Measurements from ENCODE around the gene DUSP23. TPM values are rescaled to one million over a fixed set of nuclear protein-coding genes. Genes with fewer than 3 reads are reported as not detected.
A peak's percentile ranks its signal among the peaks of the same experiment; 100 is the strongest.

Gene DUSP23
- 30.9 and 33.0 TPM in 2 replicates for total RNA-seq

DNA sequence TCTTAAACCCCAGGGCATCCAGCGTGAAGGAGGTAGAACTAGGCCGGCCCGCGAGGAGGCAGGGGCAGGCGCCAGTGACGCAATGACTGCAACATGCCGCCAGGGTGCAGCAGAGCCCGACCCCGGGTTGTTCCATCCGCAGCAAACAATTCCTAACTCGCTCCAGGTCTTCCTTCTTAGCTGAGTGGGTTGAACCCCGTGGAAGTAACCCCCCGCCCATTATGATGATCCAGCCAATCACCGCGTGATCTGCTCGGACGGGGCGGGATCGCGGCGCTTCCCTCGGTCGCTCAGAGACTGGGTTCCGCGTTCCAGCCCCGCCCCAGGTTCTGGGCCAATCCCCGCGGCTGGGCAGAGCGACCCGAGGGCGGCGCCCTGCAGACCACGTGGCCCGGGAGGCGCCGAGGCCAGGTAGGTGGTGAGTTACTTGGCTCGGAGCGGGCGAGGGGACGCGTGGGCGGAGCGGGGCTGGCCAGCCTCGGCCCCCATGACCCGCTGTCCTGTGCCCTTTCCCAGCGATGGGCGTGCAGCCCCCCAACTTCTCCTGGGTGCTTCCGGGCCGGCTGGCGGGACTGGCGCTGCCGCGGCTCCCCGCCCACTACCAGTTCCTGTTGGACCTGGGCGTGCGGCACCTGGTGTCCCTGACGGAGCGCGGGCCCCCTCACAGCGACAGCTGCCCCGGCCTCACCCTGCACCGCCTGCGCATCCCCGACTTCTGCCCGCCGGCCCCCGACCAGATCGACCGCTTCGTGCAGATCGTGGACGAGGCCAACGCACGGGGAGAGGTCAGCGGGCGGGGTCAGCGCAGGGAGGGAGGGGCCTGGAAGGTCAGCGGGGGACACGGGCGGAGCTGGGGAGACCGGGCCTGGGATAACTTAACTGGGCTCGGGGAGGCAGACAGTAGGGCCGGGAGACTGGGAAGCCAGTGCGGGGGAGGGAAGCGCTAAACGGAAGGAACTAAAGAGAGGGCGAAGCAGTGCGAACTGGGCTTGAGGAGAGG is at the start of gene DUSP23:
TSS of gene DUSP23 (plus strand) at position 380 of the 1,000 bp plus-strand sequence. CDS start at position 519, 139 bp downstream.
- intact Hi-C loops (cut with micrococcal nuclease), result loop anchor here (1.0 to 5.0 kb wide), 5 partner anchors 110 to 321 kb away; partner anchors contain the start of gene PIGM
- H3K9me3 Mint-ChIP-seq, result no peaks in the 10 kb centered on the region
- H3K4me3 Mint-ChIP-seq, result peak within 1 kb of the TSS; percentile 80
- peaks cover 7% of the 10 kb centered on the region for H3K4me1 Mint-ChIP-seq
- peak within 1 kb of the TSS; percentile 30 for H3K27ac Mint-ChIP-seq
- peaks cover 19% of the 10 kb centered on the region for H3K27me3 Mint-ChIP-seq
- H3K36me3 Mint-ChIP-seq (ENCODE audit: low read depth), result no peaks in the 10 kb centered on the region
- DNase-seq, result peak; percentile 99

DNA sequence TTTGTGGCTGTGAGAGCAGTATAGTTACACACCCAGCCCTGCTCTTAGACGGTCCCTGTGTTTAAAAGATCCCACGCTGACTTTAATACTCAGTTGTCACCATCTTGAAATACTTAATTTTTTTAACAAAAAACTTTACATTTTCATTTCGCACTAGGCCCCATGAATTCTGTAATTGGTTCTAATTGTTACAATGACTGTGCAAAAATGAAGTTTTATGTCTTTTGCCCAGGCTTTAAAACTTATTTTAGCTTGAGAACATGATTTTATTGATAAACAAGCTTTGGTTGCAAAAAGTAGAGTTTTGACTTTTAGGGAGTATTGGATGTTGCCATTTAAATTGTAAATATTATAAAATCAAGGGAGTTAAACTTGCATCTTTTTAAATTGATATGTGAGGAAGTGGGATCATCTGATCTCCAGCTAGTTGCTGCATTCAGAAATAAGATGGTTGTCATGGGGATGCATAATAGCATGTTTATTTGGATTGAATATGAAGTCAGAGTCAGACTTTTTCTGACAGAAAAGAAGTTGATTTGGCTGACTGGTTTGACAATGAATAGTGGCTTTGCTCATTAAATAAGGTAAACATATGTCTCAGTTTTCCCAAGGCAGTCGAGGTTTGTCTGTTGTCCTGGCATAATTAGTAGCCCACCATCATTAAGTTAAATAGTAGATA is 43.4 kb upstream of the DUSP23 start:
- Mint-ChIP-seq H3K36me3 (ENCODE audit: low read depth) (no peaks in the 10 kb centered on the region), H3K27ac (no peak overlapping the region), H3K27me3 (peaks cover 8% of the 10 kb centered on the region), H3K4me1 (no peaks in the 10 kb centered on the region), H3K4me3 (no peak overlapping the region), H3K9me3 (peaks cover 4% of the 10 kb centered on the region)
- DNase-seq, result no peak
- intact Hi-C loops (cut with micrococcal nuclease), result no loop called here

GRCh38 chr1:159743651-159744410 is 36.9 kb upstream of the DUSP23 start:
- Mint-ChIP-seq H3K27ac (no peak overlapping the region), H3K4me3 (no peak overlapping the region), H3K27me3 (peaks cover 11% of the 10 kb centered on the region), H3K4me1 (no peaks in the 10 kb centered on the region), H3K9me3 (no peaks in the 10 kb centered on the region), H3K36me3 (ENCODE audit: low read depth) (no peaks in the 10 kb centered on the region)
- no peak for DNase-seq
- intact Hi-C loops (cut with micrococcal nuclease), result no loop called here

GRCh38 chr1:159746666-159747065 is 34.1 kb upstream of the DUSP23 start:
- no peaks in the 10 kb centered on the region for H3K4me1 Mint-ChIP-seq
- DNase-seq, result no peak
- intact Hi-C loops (cut with micrococcal nuclease), result no loop called here
- no peaks in the 10 kb centered on the region for H3K9me3 Mint-ChIP-seq
- H3K27ac Mint-ChIP-seq, result no peak overlapping the region
- no peaks in the 10 kb centered on the region for H3K36me3 Mint-ChIP-seq (ENCODE audit: low read depth)
- H3K4me3 Mint-ChIP-seq, result no peak overlapping the region
- peaks cover 8% of the 10 kb centered on the region for H3K27me3 Mint-ChIP-seq

- intact Hi-C loops (cut with micrococcal nuclease), result no loop called here
- peaks cover 4% of the 10 kb centered on the region for H3K27me3 Mint-ChIP-seq
- no peak overlapping the region for H3K27ac Mint-ChIP-seq
- H3K36me3 Mint-ChIP-seq (ENCODE audit: low read depth), result no peaks in the 10 kb centered on the region
- no peaks in the 10 kb centered on the region for H3K9me3 Mint-ChIP-seq
- DNase-seq, result no peak
- no peaks in the 10 kb centered on the region for H3K4me1 Mint-ChIP-seq
- no peak overlapping the region for H3K4me3 Mint-ChIP-seq
These were observed 32.4 kb upstream of the DUSP23 start for GRCh38 chr1:159748370-159748769.

DNA sequence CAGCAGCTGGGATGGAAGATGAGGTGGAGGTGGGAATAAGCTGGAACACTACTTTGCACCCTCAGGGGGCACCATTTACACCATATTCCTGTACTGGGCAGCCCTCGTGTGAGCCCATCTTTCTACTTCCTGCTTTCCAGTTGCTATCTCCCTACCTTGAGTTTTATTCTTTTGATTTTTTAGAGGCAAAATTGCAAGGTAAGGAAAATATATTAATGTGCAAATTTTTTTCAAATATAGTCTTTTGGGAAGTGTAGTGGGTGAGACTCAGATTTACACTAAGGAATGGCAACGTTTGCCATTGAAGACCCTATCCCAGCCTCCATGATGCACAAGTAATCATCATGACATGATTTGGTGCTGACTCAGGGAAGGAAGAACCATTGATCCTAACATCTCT is 31.1 kb upstream of the DUSP23 start:
- Mint-ChIP-seq H3K36me3 (ENCODE audit: low read depth) (no peaks in the 10 kb centered on the region), H3K4me3 (no peak overlapping the region), H3K9me3 (no peaks in the 10 kb centered on the region), H3K27me3 (peaks cover 2% of the 10 kb centered on the region), H3K4me1 (no peaks in the 10 kb centered on the region), H3K27ac (no peak overlapping the region)
- DNase-seq, result no peak
- intact Hi-C loops (cut with micrococcal nuclease), result no loop called here

DNA sequence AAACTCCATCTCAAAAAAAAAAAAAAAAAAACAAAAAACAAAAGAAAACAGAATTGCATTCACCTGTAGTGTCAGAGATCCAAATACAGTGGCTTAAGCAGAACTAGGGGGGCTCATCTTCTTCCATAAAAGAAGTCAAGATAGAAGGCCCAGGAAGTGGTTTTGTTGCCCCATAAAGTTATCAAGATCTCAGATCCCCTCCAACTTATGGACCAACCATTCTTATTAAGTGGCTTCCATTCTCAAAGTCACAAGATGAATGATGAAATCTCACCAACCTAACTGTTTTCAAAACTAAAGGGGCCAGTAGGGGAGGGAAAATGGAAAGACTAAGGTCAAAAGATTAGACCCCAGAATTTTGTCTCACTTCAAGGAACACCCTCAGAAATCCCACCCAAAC is 30.1 kb upstream of the DUSP23 start:
- no peak for DNase-seq
- no peaks in the 10 kb centered on the region for H3K4me1 Mint-ChIP-seq
- H3K27ac Mint-ChIP-seq, result no peak overlapping the region
- peaks cover 2% of the 10 kb centered on the region for H3K27me3 Mint-ChIP-seq
- H3K4me3 Mint-ChIP-seq, result no peak overlapping the region
- H3K9me3 Mint-ChIP-seq, result no peaks in the 10 kb centered on the region
- no peaks in the 10 kb centered on the region for H3K36me3 Mint-ChIP-seq (ENCODE audit: low read depth)
- intact Hi-C loops (cut with micrococcal nuclease), result no loop called here

GRCh38 chr1:159751031-159751430 is 29.7 kb upstream of the DUSP23 start:
- intact Hi-C loops (cut with micrococcal nuclease), result no loop called here
- no peaks in the 10 kb centered on the region for H3K36me3 Mint-ChIP-seq (ENCODE audit: low read depth)
- DNase-seq, result no peak
- H3K27me3 Mint-ChIP-seq, result peaks cover 2% of the 10 kb centered on the region
- H3K27ac Mint-ChIP-seq, result no peak overlapping the region
- no peaks in the 10 kb centered on the region for H3K9me3 Mint-ChIP-seq
- no peaks in the 10 kb centered on the region for H3K4me1 Mint-ChIP-seq
- no peak overlapping the region for H3K4me3 Mint-ChIP-seq

GRCh38 chr1:159752135-159752580 is 28.6 kb upstream of the DUSP23 start:
- Mint-ChIP-seq H3K4me1 (no peaks in the 10 kb centered on the region), H3K4me3 (no peak overlapping the region), H3K9me3 (no peaks in the 10 kb centered on the region), H3K27me3 (no peaks in the 10 kb centered on the region), H3K36me3 (ENCODE audit: low read depth) (no peaks in the 10 kb centered on the region), H3K27ac (no peak overlapping the region)
- intact Hi-C loops (cut with micrococcal nuclease), result no loop called here
- no peak for DNase-seq

DNA sequence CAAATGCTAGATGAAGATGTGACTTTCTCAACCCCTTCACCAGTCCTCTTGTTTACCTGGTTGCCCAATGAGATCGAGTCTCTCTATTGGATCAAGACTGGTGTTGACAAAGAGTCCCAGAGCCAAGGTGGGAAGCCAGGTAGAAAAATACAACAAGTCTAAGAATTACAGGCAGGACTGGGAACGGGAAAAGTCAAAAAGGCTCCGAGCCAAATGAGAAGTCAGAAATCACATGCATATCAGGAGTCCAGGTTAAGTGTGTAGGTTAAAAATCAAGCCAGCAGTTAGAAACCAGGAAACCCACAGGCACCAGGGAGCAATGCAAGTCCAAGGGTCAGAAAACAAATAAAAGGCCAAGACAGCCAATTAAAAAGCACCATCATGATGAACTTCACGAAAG is 27.4 kb upstream of the DUSP23 start:
- intact Hi-C loops (cut with micrococcal nuclease), result no loop called here
- no peak overlapping the region for H3K4me3 Mint-ChIP-seq
- no peak overlapping the region for H3K27ac Mint-ChIP-seq
- H3K9me3 Mint-ChIP-seq, result no peaks in the 10 kb centered on the region
- DNase-seq, result no peak
- H3K27me3 Mint-ChIP-seq, result peaks cover 1% of the 10 kb centered on the region
- H3K36me3 Mint-ChIP-seq (ENCODE audit: low read depth), result no peaks in the 10 kb centered on the region
- no peaks in the 10 kb centered on the region for H3K4me1 Mint-ChIP-seq

DNA sequence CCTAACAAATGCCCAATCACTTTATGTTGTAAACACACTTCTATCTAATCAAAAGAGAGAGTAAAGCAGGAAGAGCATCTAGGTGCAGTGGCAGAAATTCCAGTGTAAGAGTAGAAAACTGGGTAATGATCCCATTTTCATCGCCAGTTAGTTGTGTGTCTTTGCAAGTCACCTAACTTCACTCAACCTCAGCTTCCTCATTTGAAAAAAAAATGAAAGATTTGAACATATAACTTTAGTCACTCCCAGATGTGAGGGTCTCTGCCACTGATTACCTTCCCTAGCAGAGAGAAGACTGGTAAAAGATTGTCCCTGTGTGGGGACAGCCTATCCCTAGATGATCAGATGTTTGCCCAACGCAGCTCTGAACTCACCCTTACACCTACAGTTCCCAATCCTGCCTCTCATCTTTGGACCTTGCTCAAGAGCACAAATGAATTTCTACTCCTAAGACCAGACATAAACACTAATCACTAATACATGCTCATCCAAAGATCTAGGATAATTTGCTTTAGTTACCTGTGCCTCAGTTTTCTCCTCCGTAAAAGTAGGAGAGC is 25.2 kb upstream of the DUSP23 start:
- H3K36me3 Mint-ChIP-seq (ENCODE audit: low read depth), result no peaks in the 10 kb centered on the region
- intact Hi-C loops (cut with micrococcal nuclease), result no loop called here
- no peaks in the 10 kb centered on the region for H3K9me3 Mint-ChIP-seq
- peaks cover 1% of the 10 kb centered on the region for H3K27me3 Mint-ChIP-seq
- DNase-seq, result no peak
- H3K4me3 Mint-ChIP-seq, result no peak overlapping the region
- no peaks in the 10 kb centered on the region for H3K4me1 Mint-ChIP-seq
- no peak overlapping the region for H3K27ac Mint-ChIP-seq

DNA sequence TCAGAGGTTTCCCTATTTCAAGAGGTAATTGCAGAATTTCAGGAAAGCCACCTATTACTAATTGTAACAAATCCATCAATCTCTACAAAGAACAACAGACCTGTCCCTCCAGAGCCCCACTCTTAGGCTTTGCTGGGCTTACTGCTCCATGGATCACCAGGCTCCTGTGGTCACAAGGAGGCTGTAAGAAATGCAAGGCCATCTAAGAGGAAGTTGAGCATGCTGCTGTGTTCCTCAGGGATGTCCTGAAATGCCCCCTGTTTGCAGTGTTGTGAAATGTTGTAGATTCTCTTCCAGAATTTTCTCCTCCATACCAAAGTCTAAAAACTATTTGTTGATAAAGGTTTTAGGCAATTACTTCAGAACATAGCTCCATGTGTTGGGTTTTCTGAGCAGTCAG is 24.4 kb upstream of the DUSP23 start:
- DNase-seq, result no peak
- peaks cover 1% of the 10 kb centered on the region for H3K27me3 Mint-ChIP-seq
- H3K27ac Mint-ChIP-seq, result no peak overlapping the region
- H3K36me3 Mint-ChIP-seq (ENCODE audit: low read depth), result no peaks in the 10 kb centered on the region
- intact Hi-C loops (cut with micrococcal nuclease), result no loop called here
- H3K9me3 Mint-ChIP-seq, result no peaks in the 10 kb centered on the region
- H3K4me1 Mint-ChIP-seq, result no peaks in the 10 kb centered on the region
- no peak overlapping the region for H3K4me3 Mint-ChIP-seq

- Mint-ChIP-seq H3K36me3 (ENCODE audit: low read depth) (no peaks in the 10 kb centered on the region), H3K4me1 (no peaks in the 10 kb centered on the region), H3K4me3 (no peak overlapping the region), H3K27me3 (peaks cover 1% of the 10 kb centered on the region), H3K9me3 (no peaks in the 10 kb centered on the region), H3K27ac (no peak overlapping the region)
- no peak for DNase-seq
- intact Hi-C loops (cut with micrococcal nuclease), result no loop called here
These were observed 17.1 kb upstream of the DUSP23 start for GRCh38 chr1:159763686-159764085.

All from activated CD4-positive, alpha-beta T cell treated with anti-CD3 and anti-CD28 coated beads, Interleukin-2, amount 10 ng/mL, durations not matched to agents 24 days and 14 days (primary cell).